Neural crest cell (in vitro differentiated cells): ENCODE results near the gene PRDM16. TPM values are rescaled to one million over a fixed set of nuclear protein-coding genes. Genes with fewer than 3 reads are reported as not detected.

Experiments
- DNase-seq: peaks from one replicate; pipeline ENCODE4 v3.0.0; 2021; ENCODE audit warnings: low read depth, mixed read lengths, low spot score
- H3K27ac Mint-ChIP-seq: one replicate; pipeline ENCODE4 v1.8.0; 2021; ENCODE audit warnings: mild to moderate bottlenecking, mixed read lengths; ENCODE audit not compliant: unreplicated experiment
- H3K27me3 Mint-ChIP-seq: 2 replicates; pipeline ENCODE4 v1.8.0; 2021; ENCODE audit warnings: low read depth, mild to moderate bottlenecking, mixed read lengths
- H3K36me3 Mint-ChIP-seq: 2 replicates; pipeline ENCODE4 v1.8.0; 2021; ENCODE audit warnings: low read depth, mild to moderate bottlenecking, mixed read lengths
- H3K4me1 Mint-ChIP-seq: 2 replicates; pipeline ENCODE4 v1.8.0; 2021; ENCODE audit warnings: mixed read lengths
- H3K4me3 Mint-ChIP-seq: one replicate; pipeline ENCODE4 v1.8.0; 2021; ENCODE audit warnings: mild to moderate bottlenecking, mixed read lengths
- H3K9me3 Mint-ChIP-seq: 2 replicates; pipeline ENCODE4 v1.8.0; 2021; ENCODE audit warnings: mixed read lengths
- CTCF ChIP-seq: fragments of 200-600 bp; sonication (generic); conservative IDR thresholded peaks from 2 replicates; pipeline ENCODE4 v1.5.0; 2021; ENCODE audit warnings: antibody characterized with exemption, mild to moderate bottlenecking
- total RNA-seq: library from RNA; stranded (reverse); gene quantifications from 2 replicates; pipeline ENCODE4 v1.2.1, GENCODE V29; 2021

The PRDM16 gene
- total RNA-seq, 1 donor from 2014 or later, result 11.7 TPM

GRCh38 chr1:3433596-3434320 is 364.8 kb downstream of the PRDM16 start:
- Mint-ChIP-seq H3K27ac (no peak overlapping the region), H3K4me3 (no peak overlapping the region), H3K9me3 (no peaks in the 10 kb centered on the region), H3K4me1 (peaks cover 25% of the 10 kb centered on the region), H3K36me3 (no peaks in the 10 kb centered on the region), H3K27me3 (no peaks in the 10 kb centered on the region)
- no peak for DNase-seq
- no peak for TF ChIP-seq CTCF

GRCh38 chr1:3434406-3435110 is 365.6 kb downstream of the PRDM16 start:
- H3K4me1 Mint-ChIP-seq, result peaks cover 31% of the 10 kb centered on the region
- TF ChIP-seq CTCF, result no peak
- no peak overlapping the region for H3K27ac Mint-ChIP-seq
- H3K27me3 Mint-ChIP-seq, result no peaks in the 10 kb centered on the region
- DNase-seq, result no peak
- no peaks in the 10 kb centered on the region for H3K36me3 Mint-ChIP-seq
- no peaks in the 10 kb centered on the region for H3K9me3 Mint-ChIP-seq
- no peak overlapping the region for H3K4me3 Mint-ChIP-seq

DNA sequence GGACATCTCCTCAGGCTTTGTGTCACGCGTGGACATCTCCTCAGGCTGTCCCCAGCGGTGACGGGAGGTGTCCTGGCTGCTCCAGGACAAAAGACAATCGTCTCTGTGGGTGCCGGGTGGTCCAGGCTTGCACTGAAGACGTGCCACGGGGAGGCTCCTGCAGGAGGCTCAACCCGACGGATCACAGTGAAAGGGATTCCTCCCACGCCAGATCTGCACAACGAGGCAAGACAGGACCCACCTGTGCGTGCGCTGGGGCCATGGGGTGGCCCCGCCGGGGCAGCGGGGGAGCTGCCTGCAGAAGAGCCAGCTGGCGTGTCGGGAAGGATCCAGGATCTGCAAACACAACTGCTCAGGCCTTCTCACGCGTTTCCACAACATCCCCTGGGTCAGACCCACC is 366.7 kb downstream of the PRDM16 start:
- Mint-ChIP-seq H3K9me3 (no peaks in the 10 kb centered on the region), H3K36me3 (no peaks in the 10 kb centered on the region), H3K27ac (no peak overlapping the region), H3K4me3 (no peak overlapping the region), H3K4me1 (peaks cover 37% of the 10 kb centered on the region), H3K27me3 (no peaks in the 10 kb centered on the region)
- TF ChIP-seq CTCF, result no peak
- DNase-seq, result no peak

- Mint-ChIP-seq H3K4me3 (no peak overlapping the region), H3K27me3 (no peaks in the 10 kb centered on the region), H3K36me3 (no peaks in the 10 kb centered on the region), H3K27ac (no peak overlapping the region), H3K4me1 (peaks cover 41% of the 10 kb centered on the region), H3K9me3 (no peaks in the 10 kb centered on the region)
- DNase-seq, result no peak
- TF ChIP-seq CTCF, result no peak
Measured at GRCh38 chr1:3436451-3436850, 367.4 kb downstream of the PRDM16 start.

DNA sequence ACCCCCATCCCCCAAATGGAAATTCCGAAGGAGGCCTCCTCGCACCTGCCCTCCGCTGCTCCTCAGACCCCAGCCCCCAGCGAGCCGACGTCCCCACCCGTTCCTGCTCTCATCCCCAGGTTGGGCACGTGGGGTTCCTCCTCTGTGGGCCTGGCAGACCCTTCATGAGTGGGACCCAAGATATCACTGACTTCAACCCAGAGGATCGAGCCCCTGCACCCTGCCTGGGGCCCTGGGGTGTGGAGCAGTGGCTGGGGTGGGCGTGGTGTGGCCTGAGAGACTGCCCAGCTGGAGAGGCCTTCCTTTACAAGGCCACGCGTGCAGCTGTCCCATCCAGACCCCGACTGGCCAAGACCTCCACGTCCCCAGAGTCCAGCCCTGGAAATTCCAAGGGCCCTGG is 367.9 kb downstream of the PRDM16 start:
- Mint-ChIP-seq H3K27me3 (no peaks in the 10 kb centered on the region), H3K27ac (no peak overlapping the region), H3K9me3 (no peaks in the 10 kb centered on the region), H3K36me3 (no peaks in the 10 kb centered on the region), H3K4me1 (peaks cover 41% of the 10 kb centered on the region), H3K4me3 (no peak overlapping the region)
- no peak for TF ChIP-seq CTCF
- no peak for DNase-seq
